OCI-LY1 (cell line): ENCODE results near the gene PTPRD.

Experiments
- H2AFZ ChIP-seq: fragments of 200-600 bp; sonication (generic), shearing (Covaris generic); 2 replicates; pipeline ENCODE4 v1.6.0; 2014; ENCODE audit warnings: antibody characterized with exemption, mild to moderate bottlenecking, low read length
- H3F3A ChIP-seq: fragments of 200-600 bp; sonication (generic), shearing (Covaris generic); 2 replicates; pipeline ENCODE4 v1.6.0; 2014; ENCODE audit warnings: mild to moderate bottlenecking, antibody characterized with exemption, low read length, moderate library complexity; ENCODE audit not compliant: insufficient read depth
- H3K27ac ChIP-seq: fragments of 200-600 bp; sonication (generic); 2 replicates; pipeline ENCODE4 v1.5.1; 2014; ENCODE audit warnings: low read length, mixed run types, mild to moderate bottlenecking, low read depth; ENCODE audit not compliant: poor library complexity, severe bottlenecking
- H3K27me3 ChIP-seq: fragments of 200-600 bp; sonication (generic); 2 replicates; pipeline ENCODE4 v1.6.0; 2014; ENCODE audit warnings: antibody characterized with exemption, mild to moderate bottlenecking, low read length, moderate library complexity; ENCODE audit not compliant: insufficient read depth
- H3K36me3 ChIP-seq: fragments of 200-600 bp; sonication (generic); 2 replicates; pipeline ENCODE4 v1.6.1; 2014; ENCODE audit warnings: mild to moderate bottlenecking, antibody characterized with exemption, low read length, moderate library complexity, mixed read lengths; ENCODE audit not compliant: insufficient read depth
- H3K4me1 ChIP-seq: fragments of 200-600 bp; sonication (generic); 2 replicates; pipeline ENCODE4 v1.5.1; 2014; ENCODE audit warnings: mild to moderate bottlenecking, low read length, moderate library complexity; ENCODE audit not compliant: insufficient read depth, severe bottlenecking
- H3K4me2 ChIP-seq: fragments of 200-600 bp; sonication (generic), shearing (Covaris generic); 2 replicates; pipeline ENCODE4 v1.6.1; 2014; ENCODE audit warnings: low read length
- H3K4me3 ChIP-seq: fragments of 200-600 bp; sonication (generic); 2 replicates; pipeline ENCODE4 v1.5.1; 2014; ENCODE audit warnings: low read length, low read depth, mild to moderate bottlenecking, mixed read lengths; ENCODE audit not compliant: poor library complexity, severe bottlenecking
- H3K79me2 ChIP-seq: fragments of 200-600 bp; shearing (Covaris generic); 2 replicates; pipeline ENCODE4 v1.6.1; 2016; ENCODE audit warnings: mixed run types, low read length, mixed read lengths; ENCODE audit not compliant: insufficient read depth
- H3K9ac ChIP-seq: fragments of 200-600 bp; sonication (generic), shearing (Covaris generic); 2 replicates; pipeline ENCODE4 v1.6.1; 2014; ENCODE audit warnings: mild to moderate bottlenecking, low read length, mixed read lengths
- H3K9me2 ChIP-seq: fragments of 200-600 bp; sonication (generic), shearing (Covaris generic); 2 replicates; pipeline ENCODE4 v1.6.1; 2014; ENCODE audit warnings: low read depth, mild to moderate bottlenecking, low read length, mixed read lengths
- H3K9me3 ChIP-seq: fragments of 200-600 bp; shearing (Covaris generic); 2 replicates; pipeline ENCODE4 v1.6.1; 2014; ENCODE audit warnings: low read length, mixed read lengths
- H4K20me1 ChIP-seq: fragments of 200-600 bp; sonication (generic), shearing (Covaris generic); 2 replicates; pipeline ENCODE4 v1.6.0; 2016; ENCODE audit warnings: mild to moderate bottlenecking, low read length; ENCODE audit not compliant: insufficient read depth
- EZH2 ChIP-seq: fragments of 200-600 bp; sonication (generic), shearing (Covaris generic); IDR thresholded peaks from 2 replicates; pipeline ENCODE4 v1.8.0; 2017; ENCODE audit warnings: borderline replicate concordance, mixed run types, mild to moderate bottlenecking, antibody characterized with exemption, low read length, moderate library complexity, mixed read lengths
- TF ChIP-seq, protein P1 (sequence below): fragments of 200-600 bp; sonication (generic), shearing (Covaris generic); IDR thresholded peaks from 2 replicates; pipeline ENCODE4 v1.5.1; 2017; ENCODE audit warnings: mild to moderate bottlenecking, antibody characterized with exemption, low read length, moderate library complexity, mixed read lengths

PTPRD gene

DNA sequence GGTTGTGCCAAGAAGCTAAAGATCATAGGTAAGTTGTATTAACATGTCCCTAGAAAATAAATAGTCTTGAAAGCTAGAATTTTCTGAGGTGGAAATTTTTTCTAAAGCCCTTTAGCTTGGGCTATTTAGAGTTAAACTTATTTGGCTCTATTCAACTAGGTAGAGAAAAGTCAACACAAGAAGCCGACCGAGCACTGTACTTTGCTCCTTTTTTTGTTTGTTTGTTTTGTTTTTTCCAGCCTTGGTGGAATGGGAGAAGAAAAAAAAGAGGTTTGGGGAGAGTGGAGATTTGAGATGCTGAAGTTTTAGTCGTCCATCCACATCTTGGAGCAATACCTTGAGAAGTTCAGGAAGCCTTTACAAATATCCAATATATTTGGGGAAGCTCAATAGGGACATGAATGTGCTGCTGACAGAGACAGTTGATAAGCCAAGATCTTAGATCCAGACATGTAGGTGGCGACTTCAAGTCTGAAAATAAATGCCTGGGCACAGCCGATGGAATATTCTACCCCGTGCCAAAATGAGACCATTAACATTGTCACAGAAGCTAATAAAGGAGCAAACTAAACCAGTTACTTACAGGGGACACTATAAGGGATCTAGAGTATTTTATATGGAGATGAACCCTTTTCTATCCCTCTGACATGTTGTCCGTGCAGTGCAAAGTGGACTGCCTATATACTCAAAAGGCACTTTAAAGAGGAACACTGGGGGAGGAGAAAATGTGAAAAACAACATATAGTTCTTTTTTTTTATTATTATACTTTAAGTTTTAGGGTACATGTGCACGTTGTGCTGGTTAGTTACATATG, 466.1 kb downstream of the PTPRD start:
- Histone ChIP-seq H3K79me2 (no peaks in the 10 kb centered on the region), H4K20me1 (no peaks in the 10 kb centered on the region), H3K4me2 (no peak overlapping the region), H3K27ac (no peak overlapping the region), H3K9me3 (no peaks in the 10 kb centered on the region), H3K4me1 (no peaks in the 10 kb centered on the region), H3K36me3 (no peaks in the 10 kb centered on the region), H2AFZ (no peak overlapping the region), H3K9me2 (no peaks in the 10 kb centered on the region), H3K27me3 (no peaks in the 10 kb centered on the region), H3K9ac (no peak overlapping the region), H3F3A (no peaks in the 10 kb centered on the region), H3K4me3 (no peak overlapping the region)
- TF ChIP-seq, protein P1, sequence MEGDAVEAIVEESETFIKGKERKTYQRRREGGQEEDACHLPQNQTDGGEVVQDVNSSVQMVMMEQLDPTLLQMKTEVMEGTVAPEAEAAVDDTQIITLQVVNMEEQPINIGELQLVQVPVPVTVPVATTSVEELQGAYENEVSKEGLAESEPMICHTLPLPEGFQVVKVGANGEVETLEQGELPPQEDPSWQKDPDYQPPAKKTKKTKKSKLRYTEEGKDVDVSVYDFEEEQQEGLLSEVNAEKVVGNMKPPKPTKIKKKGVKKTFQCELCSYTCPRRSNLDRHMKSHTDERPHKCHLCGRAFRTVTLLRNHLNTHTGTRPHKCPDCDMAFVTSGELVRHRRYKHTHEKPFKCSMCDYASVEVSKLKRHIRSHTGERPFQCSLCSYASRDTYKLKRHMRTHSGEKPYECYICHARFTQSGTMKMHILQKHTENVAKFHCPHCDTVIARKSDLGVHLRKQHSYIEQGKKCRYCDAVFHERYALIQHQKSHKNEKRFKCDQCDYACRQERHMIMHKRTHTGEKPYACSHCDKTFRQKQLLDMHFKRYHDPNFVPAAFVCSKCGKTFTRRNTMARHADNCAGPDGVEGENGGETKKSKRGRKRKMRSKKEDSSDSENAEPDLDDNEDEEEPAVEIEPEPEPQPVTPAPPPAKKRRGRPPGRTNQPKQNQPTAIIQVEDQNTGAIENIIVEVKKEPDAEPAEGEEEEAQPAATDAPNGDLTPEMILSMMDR: no peak
- no peak for TF ChIP-seq EZH2

DNA sequence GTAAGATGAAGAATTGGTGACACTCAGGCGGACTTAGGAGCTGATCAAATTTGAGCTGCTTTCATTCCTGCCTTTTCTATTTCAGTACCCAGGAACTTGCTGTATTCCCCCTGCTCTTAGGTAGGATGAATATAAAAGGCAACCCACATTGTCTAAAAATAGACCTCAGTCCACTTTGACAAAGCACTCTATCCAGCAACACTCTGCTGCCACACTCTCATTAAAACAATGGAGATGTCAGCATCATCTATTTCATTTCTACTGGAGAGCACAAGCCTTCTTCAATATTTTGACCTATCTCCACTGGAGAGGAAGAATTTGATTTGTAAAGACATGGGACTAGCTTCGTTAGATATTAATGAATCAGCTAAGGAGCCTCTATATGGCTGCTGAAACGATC, 468.4 kb downstream of the PTPRD start:
- no peak overlapping the region for H3K4me3 ChIP-seq
- no peak overlapping the region for H3K4me2 ChIP-seq
- H3K27me3 ChIP-seq: no peaks in the 10 kb centered on the region
- H3K36me3 ChIP-seq: no peaks in the 10 kb centered on the region
- H3K4me1 ChIP-seq: no peaks in the 10 kb centered on the region
- no peaks in the 10 kb centered on the region for H3K9me2 ChIP-seq
- no peak overlapping the region for H2AFZ ChIP-seq
- no peak for TF ChIP-seq EZH2
- TF ChIP-seq, protein P1: no peak
- no peaks in the 10 kb centered on the region for H3K9me3 ChIP-seq
- H3K27ac ChIP-seq: no peak overlapping the region
- no peak overlapping the region for H3K9ac ChIP-seq
- H4K20me1 ChIP-seq: no peaks in the 10 kb centered on the region
- H3K79me2 ChIP-seq: no peaks in the 10 kb centered on the region
- H3F3A ChIP-seq: no peaks in the 10 kb centered on the region

DNA sequence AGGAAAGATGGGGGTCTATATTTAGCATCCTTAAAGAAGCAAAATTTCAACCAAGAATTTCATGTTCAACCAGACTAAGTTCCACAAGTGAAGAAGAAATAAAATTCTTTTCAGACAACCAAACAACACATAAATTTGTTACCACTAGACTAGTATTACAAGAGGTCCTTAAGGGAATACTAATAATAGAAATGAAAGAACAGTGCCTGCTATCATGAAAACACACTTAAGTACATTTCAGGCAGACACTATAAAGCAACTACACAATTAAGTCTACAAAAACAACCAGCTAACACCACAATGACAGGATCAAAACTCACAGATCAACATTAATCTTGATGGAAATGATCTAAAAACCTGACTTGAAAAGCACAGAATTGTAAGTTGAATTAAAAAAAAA, 477.2 kb downstream of the PTPRD start:
- Histone ChIP-seq H4K20me1 (no peaks in the 10 kb centered on the region), H3K36me3 (no peaks in the 10 kb centered on the region), H3K9me2 (no peaks in the 10 kb centered on the region), H3K9me3 (no peaks in the 10 kb centered on the region), H3K4me2 (no peak overlapping the region), H3K9ac (no peak overlapping the region), H3K4me1 (no peaks in the 10 kb centered on the region), H3K27me3 (no peaks in the 10 kb centered on the region), H3K27ac (no peak overlapping the region), H2AFZ (no peak overlapping the region), H3K79me2 (no peaks in the 10 kb centered on the region), H3F3A (no peaks in the 10 kb centered on the region), H3K4me3 (no peak overlapping the region)
- TF ChIP-seq, protein P1: no peak
- no peak for TF ChIP-seq EZH2
